Calu3 (cell line): ENCODE data around the gene SP3. TPM values are rescaled to one million over a fixed set of nuclear protein-coding genes. Genes with fewer than 3 reads are reported as not detected.

Experiments used
- BruUV-seq: library from RNA; stranded (reverse); fragments of 400-500 nt; replicated peaks from 2 replicates; lab custom pipeline; 2021; lab: Mats Ljungman, UMichigan
- CTCF ChIA-PET: fragments of 300-600 bp; sonication (Branson Sonifier 250); formaldehyde crosslinking; loops from one replicate; lab custom pipeline; 2022; ENCODE audit warnings: antibody characterized with exemption; lab: Charles Lee
- DNase-seq: peaks from one replicate; pipeline ENCODE4 v3.0.0; 2022
- H3K27ac Mint-ChIP-seq: one replicate; pipeline ENCODE4 v1.8.0; 2022; ENCODE audit warnings: mixed read lengths; ENCODE audit not compliant: unreplicated experiment
- H3K27me3 Mint-ChIP-seq: one replicate; pipeline ENCODE4 v1.8.0; 2022; ENCODE audit warnings: mixed read lengths; ENCODE audit not compliant: unreplicated experiment
- H3K36me3 Mint-ChIP-seq: one replicate; pipeline ENCODE4 v1.8.0; 2022; ENCODE audit warnings: mild to moderate bottlenecking, moderate library complexity, mixed read lengths; ENCODE audit not compliant: insufficient read depth, unreplicated experiment
- H3K4me1 Mint-ChIP-seq: one replicate; pipeline ENCODE4 v1.8.0; 2022; ENCODE audit warnings: mild to moderate bottlenecking, low read depth, mixed read lengths; ENCODE audit not compliant: unreplicated experiment
- H3K4me3 Mint-ChIP-seq: one replicate; pipeline ENCODE4 v1.8.0; 2022; ENCODE audit warnings: mild to moderate bottlenecking, low read depth, moderate library complexity, mixed read lengths; ENCODE audit not compliant: unreplicated experiment
- H3K9me3 Mint-ChIP-seq: one replicate; pipeline ENCODE4 v1.8.0; 2022; ENCODE audit warnings: low read depth, mixed read lengths; ENCODE audit not compliant: unreplicated experiment
- intact Hi-C: fragments of 100-400 bp; cut with micrococcal nuclease; formaldehyde crosslinking; loops from one replicate; pipeline ENCODE4 v1.10.0; 2022; ENCODE audit not compliant: unreplicated experiment
- total RNA-seq: library from RNA; stranded (reverse); gene quantifications from 2 replicates; pipeline ENCODE4 v1.2.3, GENCODE V29; 2022
- TF ChIP-seq, protein P1 (sequence below): fragments of 200-600 bp; IDR thresholded peaks from one replicate; pipeline ENCODE4 v1.8.0; 2022; ENCODE audit warnings: antibody characterized with exemption; ENCODE audit not compliant: unreplicated experiment

SP3 gene
- total RNA-seq, 1 experiment from 2014 or later: 82.5 TPM

GRCh38 chr2:174008720-174009119 is 43.5 kb upstream of the SP3 start:
- Mint-ChIP-seq H3K36me3 (no peaks in the 10 kb centered on the region), H3K9me3 (peaks cover 2% of the 10 kb centered on the region), H3K27me3 (no peaks in the 10 kb centered on the region), H3K27ac (no peak overlapping the region), H3K4me1 (peaks cover 20% of the 10 kb centered on the region), H3K4me3 (no peak overlapping the region)
- TF ChIP-seq, protein P1, sequence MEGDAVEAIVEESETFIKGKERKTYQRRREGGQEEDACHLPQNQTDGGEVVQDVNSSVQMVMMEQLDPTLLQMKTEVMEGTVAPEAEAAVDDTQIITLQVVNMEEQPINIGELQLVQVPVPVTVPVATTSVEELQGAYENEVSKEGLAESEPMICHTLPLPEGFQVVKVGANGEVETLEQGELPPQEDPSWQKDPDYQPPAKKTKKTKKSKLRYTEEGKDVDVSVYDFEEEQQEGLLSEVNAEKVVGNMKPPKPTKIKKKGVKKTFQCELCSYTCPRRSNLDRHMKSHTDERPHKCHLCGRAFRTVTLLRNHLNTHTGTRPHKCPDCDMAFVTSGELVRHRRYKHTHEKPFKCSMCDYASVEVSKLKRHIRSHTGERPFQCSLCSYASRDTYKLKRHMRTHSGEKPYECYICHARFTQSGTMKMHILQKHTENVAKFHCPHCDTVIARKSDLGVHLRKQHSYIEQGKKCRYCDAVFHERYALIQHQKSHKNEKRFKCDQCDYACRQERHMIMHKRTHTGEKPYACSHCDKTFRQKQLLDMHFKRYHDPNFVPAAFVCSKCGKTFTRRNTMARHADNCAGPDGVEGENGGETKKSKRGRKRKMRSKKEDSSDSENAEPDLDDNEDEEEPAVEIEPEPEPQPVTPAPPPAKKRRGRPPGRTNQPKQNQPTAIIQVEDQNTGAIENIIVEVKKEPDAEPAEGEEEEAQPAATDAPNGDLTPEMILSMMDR: no peak
- intact Hi-C loops: no loop called here
- CTCF ChIA-PET: no interaction called here
- no TSS peak for BruUV-seq
- no peak for DNase-seq

DNA sequence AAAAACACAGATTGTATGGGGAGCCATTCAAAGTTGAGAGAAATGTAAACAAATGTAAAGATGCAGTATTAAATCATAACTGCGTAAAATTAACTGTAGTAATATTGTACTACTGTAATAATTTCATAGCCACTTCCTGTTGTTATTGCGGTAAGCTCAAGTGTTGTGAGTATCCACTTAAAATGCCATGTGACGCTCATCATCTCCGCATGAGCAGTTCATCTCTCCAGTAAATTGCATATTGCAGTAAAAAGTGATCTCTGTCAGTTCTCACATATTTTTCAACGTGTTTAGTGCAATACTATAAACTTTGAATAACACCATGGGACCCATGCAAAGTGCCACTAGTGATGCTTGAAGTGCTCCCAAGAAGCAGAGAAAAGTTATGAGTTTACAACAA is 41.8 kb upstream of the SP3 start:
- Mint-ChIP-seq H3K9me3 (peaks cover 2% of the 10 kb centered on the region), H3K36me3 (no peaks in the 10 kb centered on the region), H3K4me1 (peaks cover 25% of the 10 kb centered on the region), H3K27me3 (no peaks in the 10 kb centered on the region), H3K27ac (no peak overlapping the region), H3K4me3 (no peak overlapping the region)
- BruUV-seq: no TSS peak
- intact Hi-C loops: no loop called here
- CTCF ChIA-PET: interaction anchor here (0.7 kb wide), 2 partner anchors 155 to 766 kb away, joined by 4 to 5 read pairs; no protein-coding TSS in a partner anchor
- TF ChIP-seq, protein P1: no peak
- DNase-seq: no peak

DNA sequence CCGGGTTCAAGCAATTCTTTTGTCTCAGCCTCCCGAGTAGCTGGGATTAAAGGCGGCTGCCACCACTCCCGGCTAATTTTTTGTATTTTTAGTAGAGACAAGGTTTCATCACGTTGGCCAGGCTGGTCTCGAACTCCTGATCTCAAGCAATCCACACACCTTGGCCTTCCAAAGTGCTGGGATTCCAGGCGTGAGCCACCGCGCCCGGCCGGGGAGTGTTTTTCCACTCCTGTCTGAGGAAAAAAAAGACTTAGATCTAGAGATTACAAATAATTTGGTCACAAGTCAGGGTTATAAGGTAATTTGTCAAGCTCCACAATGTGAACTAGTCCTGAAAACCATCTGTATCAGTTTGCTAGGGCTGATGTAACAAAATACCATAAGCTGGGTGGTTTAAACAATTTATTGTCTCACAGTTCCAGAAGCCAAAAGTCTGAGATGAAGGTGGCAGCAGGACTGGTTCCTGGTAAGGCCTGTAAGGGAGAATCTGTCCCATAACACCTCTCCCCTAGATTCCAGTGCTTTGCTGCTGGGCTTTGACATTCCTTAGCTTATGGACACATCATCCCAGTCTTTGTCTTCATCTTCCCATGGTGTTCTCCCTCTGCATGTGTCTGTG is 40.7 kb upstream of the SP3 start:
- Mint-ChIP-seq H3K4me1 (peaks cover 25% of the 10 kb centered on the region), H3K9me3 (peaks cover 2% of the 10 kb centered on the region), H3K36me3 (no peaks in the 10 kb centered on the region), H3K27me3 (no peaks in the 10 kb centered on the region), H3K4me3 (no peak overlapping the region), H3K27ac (no peak overlapping the region)
- no TSS peak for BruUV-seq
- CTCF ChIA-PET: no interaction called here
- no peak for DNase-seq
- intact Hi-C loops: loop anchor here (2.0 kb wide), 1 partner anchor 39 kb away; no protein-coding TSS in a partner anchor
- TF ChIP-seq, protein P1: no peak

GRCh38 chr2:174004905-174005605 is 39.9 kb upstream of the SP3 start:
- H3K36me3 Mint-ChIP-seq: no peaks in the 10 kb centered on the region
- TF ChIP-seq, protein P1: no peak
- intact Hi-C loops: loop anchor here (2.0 kb wide), 1 partner anchor 38 kb away; no protein-coding TSS in a partner anchor
- peaks cover 25% of the 10 kb centered on the region for H3K4me1 Mint-ChIP-seq
- no TSS peak for BruUV-seq
- CTCF ChIA-PET: interaction anchor here (0.7 kb wide), 1 partner anchor 461 kb away, joined by 3 read pairs; no protein-coding TSS in a partner anchor
- H3K27ac Mint-ChIP-seq: no peak overlapping the region
- H3K27me3 Mint-ChIP-seq: no peaks in the 10 kb centered on the region
- peaks cover 2% of the 10 kb centered on the region for H3K9me3 Mint-ChIP-seq
- DNase-seq: no peak
- no peak overlapping the region for H3K4me3 Mint-ChIP-seq
